CD14-positive monocyte (primary cell): ENCODE measurements around the gene CA11. TPM values are rescaled to one million over a fixed set of nuclear protein-coding genes. Genes with fewer than 3 reads are reported as not detected.

ENCODE experiments used
- DNase-seq, 3 donors: peaks; one replicate each; pipeline ENCODE4 v3.0.0-alpha.2; 2011 to 2022
- H2AFZ ChIP-seq: 2 replicates; pipeline ENCODE4 v1.6.0; 2012; ENCODE audit warnings: mild to moderate bottlenecking, low read depth, low read length, inconsistent platforms; ENCODE audit not compliant: insufficient read depth, poor library complexity, severe bottlenecking
- H3K27ac ChIP-seq, 2 donors: 1 replicate in 1 of 2; 2 replicates in 1 of 2; pipeline ENCODE4 v1.5.1; 2012 to 2013; ENCODE audit warnings: low read length in 2 of 2, control low read depth in 1 of 2, inconsistent platforms in 1 of 2, low read depth in 1 of 2, mild to moderate bottlenecking in 1 of 2
- H3K27me3 ChIP-seq, 2 donors: one replicate each; pipeline versions ENCODE4 v1.6.0 to v1.6.1; 2011 to 2013; ENCODE audit warnings: low read length in 2 of 2; ENCODE audit not compliant: control insufficient read depth in 2 of 2, insufficient read depth in 2 of 2
- H3K36me3 ChIP-seq, 2 donors: replicated peaks in 1 of 2; 1 replicate in 1 of 2; 2 replicates in 1 of 2; pipeline versions ENCODE4 v1.5.1 to v1.6.1; 2012 to 2013; ENCODE audit warnings: low read length in 2 of 2, control low read depth in 1 of 2, inconsistent platforms in 1 of 2, mild to moderate bottlenecking in 1 of 2; ENCODE audit not compliant: insufficient read depth in 2 of 2, control insufficient read depth in 1 of 2
- H3K4me1 ChIP-seq, 2 donors: 1 replicate in 1 of 2; 2 replicates in 1 of 2; pipeline versions ENCODE4 v1.5.1 to v1.6.1; 2012 to 2013; ENCODE audit warnings: low read length in 2 of 2, control low read depth in 1 of 2, inconsistent platforms in 1 of 2, mild to moderate bottlenecking in 1 of 2, moderate library complexity in 1 of 2; ENCODE audit not compliant: insufficient read depth in 2 of 2, control insufficient read depth in 1 of 2
- H3K4me2 ChIP-seq: replicated peaks from 2 replicates; pipeline ENCODE3; 2012; ENCODE audit warnings: low read length, moderate library complexity, mild to moderate bottlenecking; ENCODE audit not compliant: poor library complexity, severe bottlenecking; ENCODE audit errors: extremely low read depth
- H3K4me3 ChIP-seq, 3 experiments: fragments of 200-600 bp in 1 of 3; sonication (generic) in 1 of 3; replicated peaks in 1 of 3; 1 replicate in 2 of 3; 2 replicates in 1 of 3; pipeline ENCODE4 v1.5.1; 2011 to 2013; ENCODE audit warnings: low read length in 3 of 3, mild to moderate bottlenecking in 3 of 3, control low read depth in 2 of 3, low read depth in 2 of 3, inconsistent platforms in 1 of 3, moderate library complexity in 1 of 3
- H3K79me2 ChIP-seq: 2 replicates; pipeline ENCODE4 v1.6.0; 2012; ENCODE audit warnings: mild to moderate bottlenecking, control low read depth, inconsistent platforms, low read length, moderate library complexity; ENCODE audit not compliant: insufficient read depth
- H3K9ac ChIP-seq: 2 replicates; pipeline ENCODE4 v1.6.0; 2017; ENCODE audit warnings: low read length, mild to moderate bottlenecking; ENCODE audit not compliant: insufficient read depth, poor library complexity, severe bottlenecking
- H3K9me3 ChIP-seq, 2 donors: replicated peaks in 1 of 2; 1 replicate in 1 of 2; 2 replicates in 1 of 2; pipeline versions ENCODE4 v1.5.1 to v1.6.1; 2012 to 2013; ENCODE audit warnings: low read length in 2 of 2, control low read depth in 1 of 2; ENCODE audit not compliant: control insufficient read depth in 1 of 2, insufficient read depth in 1 of 2
- H4K20me1 ChIP-seq: 2 replicates; pipeline ENCODE4 v1.6.0; 2012; ENCODE audit warnings: mild to moderate bottlenecking, low read length, control low read depth, moderate library complexity; ENCODE audit not compliant: insufficient read depth
- H3K27ac Mint-ChIP-seq, 7 donors: one replicate each; pipeline ENCODE4 v1.8.0; 2020; ENCODE audit warnings: mild to moderate bottlenecking in 7 of 7, mixed read lengths in 7 of 7, moderate library complexity in 6 of 7, inconsistent platforms in 2 of 7
- H3K27me3 Mint-ChIP-seq, 3 donors: one replicate each; pipeline ENCODE4 v1.8.0; 2021 to 2022; ENCODE audit warnings: low read depth in 3 of 3, mild to moderate bottlenecking in 3 of 3, mixed read lengths in 3 of 3, moderate library complexity in 3 of 3, inconsistent platforms in 1 of 3
- H3K36me3 Mint-ChIP-seq, 2 donors: one replicate each; pipeline ENCODE4 v1.8.0; 2020; ENCODE audit warnings: mixed read lengths in 2 of 2, inconsistent platforms in 1 of 2, mild to moderate bottlenecking in 1 of 2
- H3K4me1 Mint-ChIP-seq: one replicate; pipeline ENCODE4 v1.8.0; 2020; ENCODE audit warnings: mild to moderate bottlenecking, mixed read lengths
- H3K4me3 Mint-ChIP-seq, 2 donors: one replicate each; pipeline ENCODE4 v1.8.0; 2020; ENCODE audit warnings: mild to moderate bottlenecking in 2 of 2, mixed read lengths in 2 of 2, moderate library complexity in 1 of 2
- H3K9me3 Mint-ChIP-seq, 7 donors: one replicate each; pipeline ENCODE4 v1.8.0; 2020 to 2022; ENCODE audit warnings: mixed read lengths in 7 of 7, mild to moderate bottlenecking in 6 of 7, moderate library complexity in 6 of 7, inconsistent platforms in 2 of 7
- WGBS: methylation state at CpG from one replicate; pipeline ENCODE4 v1.1.5; 2013; ENCODE audit warnings: missing lambda C conversion rate; ENCODE audit not compliant: insufficient coverage; 5-methylcytosine and 5-hydroxymethylcytosine counted together
- intact Hi-C, 2 donors: fragments of 100-400 bp; cut with micrococcal nuclease; formaldehyde crosslinking; loops; one replicate each; pipeline versions ENCODE4 v1.15.0 to v1.15.1; 2023
- polyA plus RNA-seq, 3 donors: library from polyadenylated mRNA; depleted of rRNA in 1 of 3; unstranded in 2 of 3; stranded (reverse) in 1 of 3; fragments of 300-500 nt in 2 of 3; fragments of >200 nt in 1 of 3; fragmentation: Illumina TruSeq in 2 of 3; gene quantifications; 1 replicate in 2 of 3; 2 replicates in 1 of 3; pipeline ENCODE4 v1.2.3, GENCODE V29; 2012 to 2021
- TF ChIP-seq, protein P1 (sequence below): fragments of 200-600 bp; IDR thresholded peaks from one replicate; pipeline ENCODE4 v1.8.0; 2022; ENCODE audit warnings: antibody characterized with exemption, mild to moderate bottlenecking

Gene CA11
- polyA plus RNA-seq, 3 donors: 1.1 to 4.9 (median 1.8) TPM

DNA sequence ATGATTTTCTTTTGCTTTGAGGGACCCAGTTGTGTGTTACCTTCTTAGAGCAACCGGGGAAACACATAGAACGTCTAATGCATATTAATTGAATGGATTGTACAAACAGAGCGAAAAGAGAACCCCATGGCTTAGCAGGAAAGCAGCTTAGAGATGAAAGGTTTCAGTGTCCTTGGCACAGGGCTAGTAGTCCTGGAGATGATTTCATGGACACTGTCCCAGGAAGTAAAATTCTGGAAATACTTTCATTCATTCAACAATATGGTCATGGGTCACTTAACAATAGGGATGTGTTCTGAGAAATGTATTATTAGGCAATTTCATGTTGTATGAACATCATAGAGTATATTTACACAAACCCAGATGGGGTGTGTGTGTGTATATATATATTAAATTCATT is 40.1 kb upstream of the CA11 start:
- no peak overlapping the region for H3K9ac ChIP-seq
- H4K20me1 ChIP-seq: no peaks in the 10 kb centered on the region
- H3K27ac ChIP-seq: no peak overlapping the region
- H3K9me3 ChIP-seq: no peaks in the 10 kb centered on the region
- no peaks in the 10 kb centered on the region for H3K27me3 ChIP-seq
- Mint-ChIP-seq H3K4me1 (peaks cover 13% of the 10 kb centered on the region), H3K36me3 (no peaks in the 10 kb centered on the region), H3K27me3 (peaks cover 3 to 9% (median 8%) of the 10 kb centered on the region in 3 donors), H3K4me3 (no peak overlapping the region), H3K27ac (no peak overlapping the region), H3K9me3 (peaks cover 0 to 3% (median 0%) of the 10 kb centered on the region in 7 donors)
- TF ChIP-seq, protein P1, sequence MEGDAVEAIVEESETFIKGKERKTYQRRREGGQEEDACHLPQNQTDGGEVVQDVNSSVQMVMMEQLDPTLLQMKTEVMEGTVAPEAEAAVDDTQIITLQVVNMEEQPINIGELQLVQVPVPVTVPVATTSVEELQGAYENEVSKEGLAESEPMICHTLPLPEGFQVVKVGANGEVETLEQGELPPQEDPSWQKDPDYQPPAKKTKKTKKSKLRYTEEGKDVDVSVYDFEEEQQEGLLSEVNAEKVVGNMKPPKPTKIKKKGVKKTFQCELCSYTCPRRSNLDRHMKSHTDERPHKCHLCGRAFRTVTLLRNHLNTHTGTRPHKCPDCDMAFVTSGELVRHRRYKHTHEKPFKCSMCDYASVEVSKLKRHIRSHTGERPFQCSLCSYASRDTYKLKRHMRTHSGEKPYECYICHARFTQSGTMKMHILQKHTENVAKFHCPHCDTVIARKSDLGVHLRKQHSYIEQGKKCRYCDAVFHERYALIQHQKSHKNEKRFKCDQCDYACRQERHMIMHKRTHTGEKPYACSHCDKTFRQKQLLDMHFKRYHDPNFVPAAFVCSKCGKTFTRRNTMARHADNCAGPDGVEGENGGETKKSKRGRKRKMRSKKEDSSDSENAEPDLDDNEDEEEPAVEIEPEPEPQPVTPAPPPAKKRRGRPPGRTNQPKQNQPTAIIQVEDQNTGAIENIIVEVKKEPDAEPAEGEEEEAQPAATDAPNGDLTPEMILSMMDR: no peak
- WGBS: 100% methylated on average over 1 of the region's 3 CpGs
- no peak overlapping the region for H3K4me2 ChIP-seq
- no peaks in the 10 kb centered on the region for H3K36me3 ChIP-seq
- H3K4me1 ChIP-seq: no peaks in the 10 kb centered on the region
- no peak overlapping the region for H2AFZ ChIP-seq
- no peak overlapping the region for H3K4me3 ChIP-seq
- no peaks in the 10 kb centered on the region for H3K79me2 ChIP-seq
- intact Hi-C loops: no loop called here
- DNase-seq: no peak

DNA sequence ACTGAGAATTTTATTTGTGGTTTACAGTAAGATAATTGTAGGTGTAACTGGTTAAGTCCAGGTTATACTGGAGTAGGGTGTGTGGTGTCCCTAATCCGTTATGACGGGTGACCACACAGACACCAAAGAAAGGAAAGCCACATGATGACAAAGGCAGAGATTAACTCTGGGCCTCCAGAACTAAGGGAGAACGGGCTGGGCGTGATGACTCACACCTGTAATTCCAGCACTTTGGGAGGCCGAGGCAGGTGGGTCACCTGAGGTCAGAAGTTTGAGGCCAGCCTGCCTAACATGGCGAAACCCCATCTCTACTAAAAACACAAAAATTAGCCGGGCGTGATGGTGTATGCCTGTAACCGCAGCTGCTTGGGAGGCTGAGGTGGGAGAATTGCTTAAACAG is 39.6 kb upstream of the CA11 start:
- no peaks in the 10 kb centered on the region for H3K27me3 ChIP-seq
- H3K27ac ChIP-seq: no peak overlapping the region
- intact Hi-C loops: no loop called here
- H3K27me3 Mint-ChIP-seq: peaks cover 3 to 9% (median 7%) of the 10 kb centered on the region in 3 donors
- H3K9me3 Mint-ChIP-seq: peaks cover 0 to 3% (median 0%) of the 10 kb centered on the region in 7 donors
- 91% methylated on average over 3 of the region's 9 CpGs for WGBS
- H3K4me2 ChIP-seq: no peak overlapping the region
- H3K27ac Mint-ChIP-seq: no peak overlapping the region
- H3K36me3 Mint-ChIP-seq: no peaks in the 10 kb centered on the region
- no peaks in the 10 kb centered on the region for H3K4me1 ChIP-seq
- no peak overlapping the region for H2AFZ ChIP-seq
- no peak overlapping the region for H3K4me3 Mint-ChIP-seq
- H3K36me3 ChIP-seq: no peaks in the 10 kb centered on the region
- H3K4me3 ChIP-seq: no peak overlapping the region
- H3K9ac ChIP-seq: no peak overlapping the region
- no peaks in the 10 kb centered on the region for H3K9me3 ChIP-seq
- H3K79me2 ChIP-seq: no peaks in the 10 kb centered on the region
- no peak for DNase-seq
- TF ChIP-seq, protein P1: no peak
- peaks cover 13% of the 10 kb centered on the region for H3K4me1 Mint-ChIP-seq
- no peaks in the 10 kb centered on the region for H4K20me1 ChIP-seq
